Measurements from ENCODE around the gene DPH3.
"Not testable (repeated sequence)": the region's sequence is repeated elsewhere in the genome, so short reads cannot be mapped to it uniquely, and the experiment has no call there.

DPH3 gene
- long read RNA-seq, donor 1, transcript DPH3-204 (3 exons, 3,131 nt) = minor isoform, 8 of 22 reads
- long read RNA-seq, donor 1, transcript DPH3-202 (2 exons, 3,052 nt) = major isoform, 14 of 22 reads
- long read RNA-seq, donor 1, partial matches to known transcripts = 0 of 22 reads
- long read RNA-seq, donor 1, other reads (novel, unspliced or antisense) = 0 of 22 reads
- long read RNA-seq, donor 2, transcript DPH3-204 (3 exons, 3,131 nt) = major isoform, 11 of 17 reads
- long read RNA-seq, donor 2, transcript DPH3-202 (2 exons, 3,052 nt) = minor isoform, 6 of 17 reads
- long read RNA-seq, donor 2, partial matches to known transcripts = 0 of 17 reads
- long read RNA-seq, donor 2, other reads (novel, unspliced or antisense) = 0 of 17 reads
- long read RNA-seq, donor 3, transcript DPH3-204 (3 exons, 3,131 nt) = major isoform, 5 of 7 reads
- long read RNA-seq, donor 3, partial matches to known transcripts = 0 of 7 reads
- long read RNA-seq, donor 3, other reads (novel, unspliced or antisense) = 0 of 7 reads
- long read RNA-seq, donor 4, transcript DPH3-202 (2 exons, 3,052 nt) = major isoform, 5 of 9 reads
- long read RNA-seq, donor 4, partial matches to known transcripts = 0 of 9 reads
- long read RNA-seq, donor 4, other reads (novel, unspliced or antisense) = 0 of 9 reads
- long read RNA-seq, donor 5, transcript DPH3-204 (3 exons, 3,131 nt) = major isoform, 10 of 14 reads
- long read RNA-seq, donor 5, partial matches to known transcripts = 0 of 14 reads
- long read RNA-seq, donor 5, other reads (novel, unspliced or antisense) = 0 of 14 reads
- long read RNA-seq, donor 6, transcript DPH3-204 (3 exons, 3,131 nt) = major isoform, 14 of 20 reads
- long read RNA-seq, donor 6, transcript DPH3-202 (2 exons, 3,052 nt) = minor isoform, 6 of 20 reads
- long read RNA-seq, donor 6, partial matches to known transcripts = 0 of 20 reads
- long read RNA-seq, donor 6, other reads (novel, unspliced or antisense) = 0 of 20 reads
- long read RNA-seq, donor 7, transcript DPH3-204 (3 exons, 3,131 nt) = major isoform, 16 of 27 reads
- long read RNA-seq, donor 7, transcript DPH3-202 (2 exons, 3,052 nt) = minor isoform, 11 of 27 reads
- long read RNA-seq, donor 7, partial matches to known transcripts = 0 of 27 reads
- long read RNA-seq, donor 7, other reads (novel, unspliced or antisense) = 0 of 27 reads
- long read RNA-seq, donor 8, transcript DPH3-204 (3 exons, 3,131 nt) = major isoform, 8 of 14 reads
- long read RNA-seq, donor 8, transcript DPH3-202 (2 exons, 3,052 nt) = minor isoform, 6 of 14 reads
- long read RNA-seq, donor 8, partial matches to known transcripts = 0 of 14 reads
- long read RNA-seq, donor 8, other reads (novel, unspliced or antisense) = 0 of 14 reads

DNA sequence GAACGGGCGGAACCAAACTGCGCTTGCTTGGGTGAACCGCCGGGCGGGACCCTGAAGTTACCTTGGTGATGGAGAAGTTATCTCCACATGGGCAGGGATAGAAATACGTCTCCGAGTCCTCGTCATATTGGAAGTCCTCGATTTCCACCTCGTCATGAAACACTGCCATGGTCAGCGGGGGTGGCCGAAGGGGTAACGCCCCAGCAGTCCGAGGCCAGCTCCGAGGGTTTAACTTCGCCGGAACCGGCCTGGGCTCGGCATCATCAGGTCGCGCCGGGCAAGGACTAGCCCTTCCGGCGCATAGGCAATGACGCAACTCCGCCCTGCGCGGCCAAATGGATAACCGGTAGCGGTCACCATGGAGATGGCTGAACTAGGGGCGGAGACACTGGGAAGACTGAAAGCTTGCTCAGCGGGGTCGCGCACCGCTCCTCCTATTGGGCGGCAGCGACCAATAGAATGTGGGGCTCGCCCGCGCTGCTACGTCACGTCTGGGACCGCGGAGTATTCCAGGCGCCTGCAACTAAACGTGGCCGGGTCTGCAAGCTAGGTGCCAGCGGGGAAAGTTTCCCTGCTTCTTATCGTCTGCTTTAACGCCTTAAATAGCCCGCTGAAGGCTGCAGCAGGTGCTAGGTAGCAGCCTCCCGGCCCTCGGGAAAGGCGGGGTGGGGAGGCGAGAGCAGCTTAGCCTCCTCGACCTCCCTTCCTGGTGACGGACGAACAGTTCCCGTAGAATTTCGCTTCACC lies at the start of gene DPH3, which contains the start of gene OXNAD1:
TSS of gene DPH3 (minus strand) at position 236 of the 747 bp plus-strand sequence. CDS start at position 169, 67 bp downstream.
TSS of gene OXNAD1 (plus strand) at position 505 of the 747 bp plus-strand sequence. CDS start 5,741 bp downstream, outside the sequence.
- peak; percentile 93 for DNase-seq

DNA sequence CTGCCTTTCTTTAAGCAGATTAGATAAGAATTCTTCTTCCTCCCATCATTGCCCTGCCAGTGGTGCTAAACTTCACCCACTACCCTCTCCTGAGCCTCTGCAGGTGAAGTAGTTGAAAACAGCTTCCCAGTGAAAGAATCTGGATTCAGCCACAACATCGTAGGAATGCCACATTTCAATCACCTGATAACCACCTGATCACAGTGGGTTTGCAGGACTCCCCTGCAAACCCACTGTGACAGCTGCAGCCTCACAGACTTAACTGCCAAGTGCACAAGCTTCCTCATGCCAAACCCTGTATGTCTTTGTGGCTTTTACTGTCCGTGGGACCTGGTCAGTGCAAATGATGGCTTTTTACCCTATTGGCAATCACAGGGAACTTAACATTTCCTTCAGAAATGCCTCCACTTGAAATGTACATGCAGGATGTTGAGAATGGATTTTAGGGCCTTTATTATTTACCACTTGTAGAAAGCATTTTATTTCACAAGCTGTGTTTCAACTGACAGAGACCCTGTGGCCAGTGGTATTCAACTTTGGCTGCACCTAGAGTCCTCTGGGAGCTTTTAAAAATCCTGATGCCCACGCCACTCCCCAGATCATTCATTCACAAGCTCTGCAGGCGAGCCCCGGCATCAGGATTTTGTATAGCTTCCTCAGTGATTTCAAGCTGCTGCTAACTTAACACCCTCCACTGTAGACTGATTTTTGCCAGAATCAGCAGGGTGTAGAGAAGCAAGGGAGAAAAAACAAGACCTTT lies 49.3 kb upstream of the DPH3 start:
- DNase-seq = no peak

DNA sequence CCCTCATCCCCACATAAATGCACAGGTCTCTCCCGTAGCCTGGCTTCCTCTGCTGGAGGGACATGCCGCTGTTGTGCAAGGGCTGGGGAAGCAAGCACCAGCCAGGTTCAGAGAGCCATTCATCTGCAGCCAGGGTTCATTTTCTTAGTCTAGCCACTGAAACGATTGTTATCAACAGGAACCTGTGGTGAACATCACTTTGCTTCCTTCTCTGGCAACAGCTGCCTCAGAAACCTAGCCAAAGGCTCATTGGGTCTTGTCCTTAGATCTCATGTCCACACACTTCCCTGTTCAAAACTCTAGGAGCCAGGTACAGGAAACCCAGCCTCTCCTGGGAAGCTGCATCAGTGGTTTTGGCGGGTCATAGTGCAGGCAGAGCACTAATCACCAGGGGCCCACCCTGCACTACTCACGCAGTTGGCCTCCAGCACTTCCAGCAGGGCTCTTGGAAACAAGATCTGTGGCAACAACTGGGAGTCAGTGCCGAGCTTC lies 47.3 kb upstream of the DPH3 start:
- no peak for DNase-seq

DNA sequence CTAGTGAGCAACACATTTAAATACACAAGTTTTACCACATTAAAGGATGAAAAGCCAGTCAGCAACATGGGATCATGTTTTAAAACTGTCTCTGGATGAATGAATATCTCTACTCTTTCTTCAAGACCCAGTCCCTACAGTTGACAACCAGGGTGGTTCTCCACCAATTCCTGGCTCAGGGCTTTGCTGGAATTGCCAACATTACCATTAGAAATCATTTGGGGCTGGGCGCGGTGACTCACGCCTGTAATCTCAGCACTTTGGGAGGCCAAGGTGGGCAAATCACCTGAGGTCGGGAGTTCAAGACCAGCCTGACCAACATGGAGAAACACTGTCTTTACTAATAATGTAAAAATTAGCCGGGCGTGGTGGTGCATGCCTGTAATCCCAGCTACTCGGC lies 45.7 kb upstream of the DPH3 start:
- DNase-seq = not testable (repeated sequence)

DNA sequence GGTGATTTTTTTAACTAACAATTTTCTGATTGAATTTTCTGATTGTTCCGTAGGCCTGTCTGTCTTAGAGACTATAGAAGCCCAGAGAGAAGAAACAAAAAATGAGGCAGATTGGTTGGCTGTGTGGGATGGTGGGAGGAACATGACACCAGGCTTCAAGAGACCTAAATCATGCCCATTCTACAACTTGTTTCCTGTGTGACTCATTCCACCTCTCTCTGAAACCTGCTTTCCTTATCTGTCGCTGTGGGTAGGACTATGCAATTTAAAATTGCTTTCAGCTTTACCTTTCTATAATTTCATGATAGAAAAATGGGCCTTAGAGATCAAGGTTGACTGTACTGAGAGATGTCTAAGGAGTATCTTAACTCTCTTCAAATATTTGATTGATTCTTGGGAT lies 44.8 kb upstream of the DPH3 start:
- DNase-seq = no peak

DNA sequence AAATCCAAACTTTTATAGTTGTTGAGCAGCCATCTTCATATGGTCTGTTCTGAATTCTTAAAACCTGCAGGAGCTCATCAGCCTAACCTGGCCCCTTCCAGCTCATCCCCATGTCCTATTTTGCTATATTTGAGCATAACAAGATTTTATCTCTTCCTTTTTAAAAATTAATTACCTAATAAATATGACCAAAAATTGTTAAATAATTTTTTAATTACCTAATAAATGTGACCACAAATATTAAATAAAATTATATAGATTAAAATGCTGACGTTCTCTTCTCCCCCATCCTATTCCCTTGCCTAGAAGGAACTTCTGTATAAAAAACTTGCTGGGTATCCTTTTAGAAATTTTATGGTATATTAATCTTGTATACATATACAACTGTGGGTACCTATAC lies 44.0 kb upstream of the DPH3 start:
- no peak for DNase-seq

DNA sequence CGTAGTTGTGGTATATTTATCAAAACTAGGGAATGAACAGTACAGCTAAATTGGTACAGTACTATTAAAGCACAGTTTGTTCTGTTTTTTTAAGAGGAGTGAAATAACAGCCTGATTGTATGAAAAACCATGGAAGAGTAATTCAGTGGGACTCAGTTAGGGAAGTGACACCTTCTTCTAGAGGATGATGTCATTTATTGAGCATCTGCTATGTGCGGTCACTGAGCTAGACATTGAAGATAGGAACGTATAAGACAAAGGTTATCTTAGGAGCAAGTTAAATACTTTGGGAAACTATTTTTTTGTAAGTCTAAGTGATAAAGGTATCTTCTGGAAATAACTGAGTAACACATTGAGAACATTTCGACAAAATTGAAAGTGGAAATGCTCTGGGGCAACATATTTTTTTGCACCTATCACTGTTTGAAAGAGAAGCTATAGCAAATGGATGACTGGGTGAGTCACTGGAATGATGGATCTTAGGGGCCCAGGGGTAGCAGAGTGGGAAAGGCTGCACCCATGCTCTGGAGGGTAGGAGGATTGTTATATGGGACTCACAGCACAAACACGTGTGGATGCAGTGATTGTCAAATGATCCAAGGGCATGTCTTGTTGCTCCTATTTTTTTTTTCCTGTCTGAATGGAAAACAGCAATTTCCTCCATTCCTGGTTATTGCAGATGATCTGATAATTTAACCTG lies 43.2 kb upstream of the DPH3 start:
- DNase-seq = no peak

DNA sequence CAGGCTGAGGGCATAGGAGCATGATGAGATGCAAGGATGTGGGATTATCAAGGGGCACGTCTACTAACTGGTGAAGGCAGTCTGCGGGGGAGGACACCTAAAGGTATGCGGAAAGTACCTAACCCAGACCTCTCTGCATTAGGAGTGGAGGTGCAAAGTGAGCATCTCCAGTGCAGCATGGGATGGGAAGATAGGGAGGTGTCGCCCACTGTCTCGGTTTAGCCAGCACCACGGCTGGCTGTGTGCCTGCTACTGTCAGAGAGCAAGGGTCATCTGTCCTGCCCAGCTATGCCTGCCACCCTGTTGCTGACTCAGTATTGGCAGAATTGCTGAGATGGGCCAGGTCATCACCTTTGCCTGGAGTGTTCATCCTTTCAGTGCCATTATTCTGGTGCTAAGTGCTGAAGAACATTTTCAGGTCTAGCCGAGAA lies 40.4 kb upstream of the DPH3 start:
- no peak for DNase-seq

DNA sequence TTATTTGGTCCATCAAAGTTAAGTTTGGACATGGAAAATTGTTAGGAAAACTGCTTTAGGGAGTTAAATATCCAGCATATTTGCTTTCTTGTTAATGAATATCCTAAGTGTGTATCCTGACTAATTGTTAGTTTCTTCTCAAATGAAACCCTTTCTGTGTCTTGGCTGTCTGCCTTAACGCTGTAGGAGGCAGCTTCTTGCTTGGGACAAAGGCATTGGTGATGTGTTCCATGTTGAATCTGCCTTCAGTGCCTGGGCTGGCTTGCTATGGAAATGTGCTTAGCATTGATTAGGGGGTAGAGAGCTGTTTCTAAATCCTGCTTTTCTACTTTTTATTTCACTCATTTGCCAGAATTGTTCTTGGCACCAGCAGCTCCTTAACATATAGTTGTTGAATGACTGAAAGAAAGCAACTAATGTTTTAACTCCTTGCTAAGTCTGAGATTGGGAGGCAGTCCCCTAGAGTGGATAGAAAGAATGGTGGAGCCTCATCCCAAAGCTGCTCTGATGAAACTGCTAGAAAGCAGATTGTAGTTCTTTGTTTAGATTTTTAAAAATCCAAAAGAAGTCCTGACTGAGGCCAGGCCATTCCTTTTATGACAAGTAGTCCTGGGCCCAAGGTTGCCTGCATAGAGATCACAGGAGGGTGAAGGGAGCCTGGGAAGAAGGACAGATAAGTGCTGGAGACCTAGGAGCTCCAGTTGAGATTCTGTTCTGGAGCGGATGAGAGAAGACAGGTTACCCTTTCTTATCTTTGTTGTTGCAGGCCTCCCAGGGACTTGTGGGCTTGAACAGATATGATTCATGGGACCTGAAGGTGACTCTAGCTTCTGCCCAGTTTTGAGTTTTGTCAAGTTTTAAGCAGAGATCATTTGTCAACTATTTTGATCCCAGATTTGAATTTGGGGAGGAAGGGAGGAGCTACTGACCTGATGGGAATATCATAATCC lies 39.6 kb upstream of the DPH3 start:
- no peak for DNase-seq

DNA sequence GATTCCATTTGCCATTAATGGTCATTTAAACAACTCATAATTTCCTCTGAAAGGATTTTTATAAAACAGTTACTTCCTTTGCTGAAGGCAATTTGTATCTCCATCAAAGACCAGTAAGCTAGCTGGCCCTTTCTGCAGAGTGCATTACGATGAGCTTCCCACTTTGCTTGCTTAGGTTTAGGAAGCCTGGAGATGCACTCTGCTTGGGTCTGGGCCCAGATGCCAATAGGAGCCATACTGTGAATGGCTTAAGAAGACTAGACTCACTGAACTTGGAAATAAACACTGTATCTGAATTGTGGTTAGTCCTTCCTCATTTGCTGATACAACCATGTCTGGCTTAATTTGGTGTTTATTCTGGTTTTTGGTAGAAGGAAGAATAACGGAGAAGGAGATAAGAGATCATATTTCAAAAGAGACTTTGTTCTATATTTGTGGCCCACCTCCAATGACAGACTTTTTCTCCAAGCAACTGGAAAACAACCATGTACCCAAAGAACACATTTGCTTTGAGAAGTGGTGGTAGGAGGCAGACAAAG lies 38.4 kb upstream of the DPH3 start:
- no peak for DNase-seq

DNA sequence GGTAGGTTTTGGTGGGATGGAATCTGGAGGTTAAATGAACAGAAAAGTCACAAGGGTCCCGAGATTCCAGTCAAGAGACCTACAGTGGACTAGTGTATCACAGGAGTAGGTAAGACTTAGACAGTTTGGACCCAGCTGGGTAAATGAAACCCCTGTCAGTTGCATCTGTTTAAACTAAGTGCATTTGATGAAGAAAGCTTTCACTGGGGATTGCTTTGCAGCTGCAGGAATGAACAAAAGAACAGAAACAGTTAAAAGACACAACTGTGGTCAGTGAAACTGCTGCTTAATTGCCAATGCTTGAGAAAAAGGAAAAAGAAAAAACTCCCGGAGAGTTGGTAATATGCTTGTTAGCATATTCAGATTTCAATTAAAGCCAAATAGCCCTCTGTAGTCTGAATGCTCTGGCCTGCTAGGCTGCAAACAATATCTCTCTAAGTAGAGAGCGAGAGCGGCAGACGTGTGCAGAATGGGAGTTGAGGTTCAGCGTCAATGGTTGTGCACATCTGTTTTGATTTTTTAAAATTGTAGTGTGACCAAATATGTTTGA lies 37.4 kb upstream of the DPH3 start:
- no peak for DNase-seq

DNA sequence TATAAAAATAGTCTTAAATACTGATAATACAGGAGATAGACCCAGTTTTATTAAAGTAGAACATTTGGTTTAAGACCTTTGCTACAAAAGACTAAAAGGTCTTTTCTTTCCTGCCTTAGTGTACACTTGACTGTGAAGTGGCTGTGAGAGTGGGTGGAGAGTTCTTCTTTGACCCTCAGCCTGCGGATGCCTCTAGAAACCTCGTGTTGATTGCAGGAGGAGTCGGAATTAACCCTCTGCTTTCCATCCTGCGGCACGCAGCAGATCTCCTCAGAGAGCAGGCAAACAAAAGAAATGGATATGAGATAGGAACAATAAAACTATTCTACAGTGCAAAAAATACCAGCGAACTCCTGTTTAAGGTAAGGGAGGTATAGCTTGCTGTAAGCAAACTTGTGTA lies 36.8 kb upstream of the DPH3 start:
- no peak for DNase-seq

DNA sequence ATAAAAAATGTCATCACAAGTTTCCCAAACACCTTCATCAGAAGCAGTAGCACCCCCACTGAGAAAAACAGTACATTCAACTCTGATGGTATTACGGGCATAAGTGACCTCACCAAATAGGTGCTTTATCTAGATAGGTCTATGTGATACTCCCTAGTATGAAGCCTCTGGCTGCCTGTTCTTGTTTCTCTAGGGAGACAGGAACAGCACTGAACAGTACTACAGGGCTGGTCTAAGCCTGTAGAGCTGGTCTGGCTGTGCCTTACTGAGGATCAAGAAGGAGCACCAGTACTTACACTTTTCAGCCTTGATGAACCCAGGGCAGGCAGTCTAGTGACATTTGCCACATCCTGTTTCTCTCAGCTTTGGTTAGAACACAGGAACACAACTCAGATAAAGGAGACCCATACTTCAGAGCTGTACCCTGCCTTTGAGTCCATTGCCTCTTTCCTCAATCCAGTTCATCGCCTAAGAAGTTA lies 36.2 kb upstream of the DPH3 start:
- DNase-seq = no peak

DNA sequence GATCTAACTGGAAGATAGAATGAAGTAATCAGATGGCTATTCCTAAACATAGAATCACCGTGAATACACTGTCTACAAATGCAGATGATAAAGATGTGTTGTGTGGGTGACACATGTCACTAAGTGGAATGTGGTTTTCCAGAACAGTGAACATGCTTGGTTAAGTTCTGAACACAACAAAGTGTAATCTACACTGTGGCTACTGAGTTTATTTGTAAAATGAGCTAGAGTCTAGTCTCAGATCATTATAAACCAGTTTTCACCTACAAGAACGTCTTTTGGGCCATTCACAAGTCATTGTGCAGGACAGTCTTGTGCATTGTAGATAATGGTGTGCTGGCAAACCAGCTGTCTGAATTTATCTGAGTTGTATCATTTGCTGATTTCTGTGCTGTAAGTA lies 35.6 kb upstream of the DPH3 start:
- DNase-seq = no peak

DNA sequence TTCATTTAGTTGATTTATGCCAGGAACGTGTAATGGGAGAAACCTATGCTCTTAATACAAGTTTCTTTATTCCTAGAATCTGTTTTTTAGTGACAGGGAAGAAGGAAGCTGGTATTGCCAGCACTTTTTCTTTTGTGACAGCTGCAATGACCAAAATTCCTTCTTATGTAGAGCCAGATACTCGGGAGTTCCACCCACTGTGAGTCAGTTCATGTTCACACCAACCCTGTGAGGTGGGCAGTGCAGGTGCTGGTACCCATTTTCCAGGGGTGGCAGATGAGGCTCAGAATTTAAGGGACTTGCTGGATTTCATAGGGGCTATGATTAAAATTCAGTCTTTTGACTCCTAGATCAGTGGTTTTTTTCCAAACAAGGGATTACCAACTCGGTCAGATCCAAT lies 35.0 kb upstream of the DPH3 start:
- no peak for DNase-seq

DNA sequence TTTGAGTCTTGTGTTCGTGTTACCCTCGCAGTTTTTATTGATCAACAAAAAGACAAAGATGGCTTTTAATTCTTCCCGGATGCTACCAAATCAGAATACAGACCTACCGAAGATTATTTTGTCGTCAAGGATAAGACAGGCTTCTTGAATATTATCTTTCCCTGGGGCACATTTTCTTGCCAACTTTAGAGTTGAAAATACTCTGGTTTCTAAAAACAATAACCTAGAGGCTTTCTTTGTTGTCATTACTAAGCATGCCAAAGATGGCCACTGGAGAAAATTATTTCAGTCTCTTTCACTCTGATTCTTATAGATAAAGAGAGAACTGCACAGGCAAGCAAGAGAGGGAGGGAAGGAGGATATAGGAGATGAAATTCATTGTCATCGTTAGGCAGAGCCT lies 34.1 kb upstream of the DPH3 start:
- no peak for DNase-seq

DNA sequence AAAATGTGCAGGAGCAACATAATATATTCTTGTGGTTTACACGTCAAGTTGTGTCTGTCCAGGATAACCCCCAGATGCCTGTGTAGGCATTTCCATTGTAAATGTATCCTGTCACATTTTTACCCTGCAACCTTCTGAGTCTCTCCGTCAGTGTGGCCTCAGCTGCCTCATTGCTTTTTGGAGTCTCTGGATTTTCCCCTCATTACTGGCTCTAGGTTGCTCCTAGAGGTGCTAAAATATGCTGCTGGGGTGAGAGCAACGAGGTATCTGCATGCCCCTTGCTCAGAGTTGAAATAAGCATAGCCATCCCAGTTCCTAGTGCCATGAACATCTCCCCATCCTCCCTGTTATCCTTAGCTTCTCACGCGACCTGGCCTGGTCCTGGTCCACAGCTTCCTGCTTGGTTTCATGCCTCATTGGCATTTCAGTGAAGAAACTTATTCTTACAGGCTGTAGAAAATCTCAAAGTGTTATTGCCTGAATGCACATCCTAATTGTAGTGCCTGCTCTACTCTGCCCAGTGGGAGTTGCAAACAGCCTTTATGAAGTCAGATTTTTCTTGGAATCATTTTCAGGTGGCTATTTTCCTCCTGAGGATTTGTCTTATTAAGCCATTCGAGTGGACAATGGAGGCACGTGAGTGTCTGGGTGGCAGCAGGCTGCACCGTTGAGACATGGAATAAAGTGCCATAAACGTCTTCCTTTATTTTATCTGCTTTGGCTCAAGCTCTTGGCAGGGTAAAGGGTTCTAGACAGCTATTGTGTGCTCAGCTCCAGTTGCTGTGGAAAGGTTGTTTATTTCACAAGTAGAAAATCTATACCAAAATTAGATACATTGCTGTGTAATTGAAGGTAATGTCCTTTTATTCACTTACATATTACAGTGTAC lies 33.5 kb upstream of the DPH3 start:
- DNase-seq = no peak
